Neural cell (in vitro differentiated cells): Measurements from ENCODE around the gene GARIN5A.
"Not testable (repeated sequence)": the region's sequence is repeated elsewhere in the genome, so short reads cannot be mapped to it uniquely, and the experiment has no call there.

Experiments used
- EP300 ChIP-seq: fragments of 450-650 bp; conservative IDR thresholded peaks from 2 replicates; pipeline ENCODE4 v1.6.1; 2014; ENCODE audit warnings: antibody characterized with exemption, mild to moderate bottlenecking, moderate library complexity; ENCODE audit not compliant: poor library complexity, severe bottlenecking
- EZH2 ChIP-seq: fragments of 200-600, 300-800 bp; shearing (Covaris generic), sonication (generic); IDR thresholded peaks from 2 replicates; pipeline ENCODE4 v1.6.1; 2014; ENCODE audit warnings: antibody characterized with exemption, low read length, borderline replicate concordance, mild to moderate bottlenecking; ENCODE audit not compliant: insufficient read depth, poor library complexity, severe bottlenecking
- RAD21 ChIP-seq: fragments of 450-650 bp; conservative IDR thresholded peaks from 2 replicates; pipeline ENCODE4 v1.6.1; 2014; ENCODE audit warnings: antibody characterized with exemption, mild to moderate bottlenecking, moderate library complexity
- SMC3 ChIP-seq: fragments of 450-650 bp; conservative IDR thresholded peaks from 2 replicates; pipeline ENCODE4 v1.6.1; 2014; ENCODE audit warnings: antibody characterized with exemption, mild to moderate bottlenecking, moderate library complexity; ENCODE audit not compliant: poor library complexity
- TAF1 ChIP-seq: IDR thresholded peaks from 2 replicates; pipeline ENCODE4 v1.6.1; 2012; ENCODE audit warnings: low read depth
- TF ChIP-seq, protein P1 (sequence below): fragments of 450-650 bp; IDR thresholded peaks from 2 replicates; pipeline ENCODE4 v1.5.1; 2014; ENCODE audit warnings: antibody characterized with exemption, mild to moderate bottlenecking, moderate library complexity; ENCODE audit not compliant: poor library complexity, severe bottlenecking
- TF ChIP-seq, protein P2 (sequence below): IDR thresholded peaks from 2 replicates; pipeline ENCODE4 v1.6.1; 2012; ENCODE audit warnings: borderline replicate concordance

DNA sequence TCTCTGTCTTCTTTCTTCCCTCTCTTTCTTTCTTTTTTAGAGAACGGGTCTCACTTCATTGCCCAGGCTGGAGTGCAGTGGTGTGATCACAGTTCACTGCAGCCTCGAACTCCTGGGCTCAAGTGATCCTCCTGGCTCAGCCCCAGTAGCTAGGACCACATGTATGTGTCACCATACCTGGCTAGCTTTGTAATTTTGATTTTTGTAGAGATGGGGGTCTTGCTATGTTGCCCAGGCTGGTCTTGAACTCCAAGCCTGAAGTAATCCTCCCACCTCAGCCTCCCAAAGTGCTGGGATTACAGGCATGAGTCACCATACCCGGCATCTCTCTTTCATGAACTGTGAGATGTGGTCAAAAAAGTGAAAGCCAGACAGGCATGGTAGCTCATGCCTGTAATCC is 3.3 kb downstream of the GARIN5A start:
- TF ChIP-seq RAD21, SMC3, EP300, EZH2, TAF1: not testable (repeated sequence)
- TF ChIP-seq, protein P1, sequence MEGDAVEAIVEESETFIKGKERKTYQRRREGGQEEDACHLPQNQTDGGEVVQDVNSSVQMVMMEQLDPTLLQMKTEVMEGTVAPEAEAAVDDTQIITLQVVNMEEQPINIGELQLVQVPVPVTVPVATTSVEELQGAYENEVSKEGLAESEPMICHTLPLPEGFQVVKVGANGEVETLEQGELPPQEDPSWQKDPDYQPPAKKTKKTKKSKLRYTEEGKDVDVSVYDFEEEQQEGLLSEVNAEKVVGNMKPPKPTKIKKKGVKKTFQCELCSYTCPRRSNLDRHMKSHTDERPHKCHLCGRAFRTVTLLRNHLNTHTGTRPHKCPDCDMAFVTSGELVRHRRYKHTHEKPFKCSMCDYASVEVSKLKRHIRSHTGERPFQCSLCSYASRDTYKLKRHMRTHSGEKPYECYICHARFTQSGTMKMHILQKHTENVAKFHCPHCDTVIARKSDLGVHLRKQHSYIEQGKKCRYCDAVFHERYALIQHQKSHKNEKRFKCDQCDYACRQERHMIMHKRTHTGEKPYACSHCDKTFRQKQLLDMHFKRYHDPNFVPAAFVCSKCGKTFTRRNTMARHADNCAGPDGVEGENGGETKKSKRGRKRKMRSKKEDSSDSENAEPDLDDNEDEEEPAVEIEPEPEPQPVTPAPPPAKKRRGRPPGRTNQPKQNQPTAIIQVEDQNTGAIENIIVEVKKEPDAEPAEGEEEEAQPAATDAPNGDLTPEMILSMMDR: not testable (repeated sequence)
- TF ChIP-seq, protein P2, sequence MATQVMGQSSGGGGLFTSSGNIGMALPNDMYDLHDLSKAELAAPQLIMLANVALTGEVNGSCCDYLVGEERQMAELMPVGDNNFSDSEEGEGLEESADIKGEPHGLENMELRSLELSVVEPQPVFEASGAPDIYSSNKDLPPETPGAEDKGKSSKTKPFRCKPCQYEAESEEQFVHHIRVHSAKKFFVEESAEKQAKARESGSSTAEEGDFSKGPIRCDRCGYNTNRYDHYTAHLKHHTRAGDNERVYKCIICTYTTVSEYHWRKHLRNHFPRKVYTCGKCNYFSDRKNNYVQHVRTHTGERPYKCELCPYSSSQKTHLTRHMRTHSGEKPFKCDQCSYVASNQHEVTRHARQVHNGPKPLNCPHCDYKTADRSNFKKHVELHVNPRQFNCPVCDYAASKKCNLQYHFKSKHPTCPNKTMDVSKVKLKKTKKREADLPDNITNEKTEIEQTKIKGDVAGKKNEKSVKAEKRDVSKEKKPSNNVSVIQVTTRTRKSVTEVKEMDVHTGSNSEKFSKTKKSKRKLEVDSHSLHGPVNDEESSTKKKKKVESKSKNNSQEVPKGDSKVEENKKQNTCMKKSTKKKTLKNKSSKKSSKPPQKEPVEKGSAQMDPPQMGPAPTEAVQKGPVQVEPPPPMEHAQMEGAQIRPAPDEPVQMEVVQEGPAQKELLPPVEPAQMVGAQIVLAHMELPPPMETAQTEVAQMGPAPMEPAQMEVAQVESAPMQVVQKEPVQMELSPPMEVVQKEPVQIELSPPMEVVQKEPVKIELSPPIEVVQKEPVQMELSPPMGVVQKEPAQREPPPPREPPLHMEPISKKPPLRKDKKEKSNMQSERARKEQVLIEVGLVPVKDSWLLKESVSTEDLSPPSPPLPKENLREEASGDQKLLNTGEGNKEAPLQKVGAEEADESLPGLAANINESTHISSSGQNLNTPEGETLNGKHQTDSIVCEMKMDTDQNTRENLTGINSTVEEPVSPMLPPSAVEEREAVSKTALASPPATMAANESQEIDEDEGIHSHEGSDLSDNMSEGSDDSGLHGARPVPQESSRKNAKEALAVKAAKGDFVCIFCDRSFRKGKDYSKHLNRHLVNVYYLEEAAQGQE: not testable (repeated sequence)
